ENCODE results near the gene MRPL41.

- TF ChIP-seq YY1 (IDR thresholded peaks at IDR 0.05; ENCODE audit: insufficient read depth, insufficient read length): no peak
- no peak for TF ChIP-seq ZNF274 (IDR thresholded peaks at IDR 0.05; ENCODE audit: low read depth, low read length)
Observed at GRCh38 chr9:137514691-137515337, 36.9 kb upstream of the MRPL41 start.
